Smooth muscle cell (in vitro differentiated cells): ENCODE results near the gene KRTAP5-10. TPM values are rescaled to one million over a fixed set of nuclear protein-coding genes. Genes with fewer than 3 reads are reported as not detected.

Experiments used
- DNase-seq: peaks from one replicate; lab custom pipeline; 2025; ENCODE audit not compliant: unreplicated experiment; lab: John Stamatoyannopoulos, UW
- H2AFZ ChIP-seq: fragments of 200-600 bp; sonication (generic); 2 replicates; pipeline ENCODE4 v1.6.0; 2016; ENCODE audit warnings: antibody characterized with exemption, low read depth, mild to moderate bottlenecking
- H3F3A ChIP-seq: fragments of 200-600 bp; sonication (generic); 2 replicates; pipeline ENCODE4 v1.6.0; 2017; ENCODE audit warnings: antibody characterized with exemption, low read depth
- H3K27ac ChIP-seq: fragments of 200-600 bp; sonication (generic); 2 replicates; pipeline ENCODE4 v1.5.1; 2016; ENCODE audit warnings: low read depth, mild to moderate bottlenecking
- H3K27me3 ChIP-seq: fragments of 200-600 bp; sonication (generic); 2 replicates; pipeline ENCODE4 v1.6.1; 2016; ENCODE audit warnings: low read depth, mild to moderate bottlenecking
- H3K36me3 ChIP-seq: fragments of 200-600 bp; sonication (generic); 2 replicates; pipeline ENCODE4 v1.5.1; 2016; ENCODE audit warnings: low read depth
- H3K4me1 ChIP-seq: fragments of 200-600 bp; sonication (generic); 2 replicates; pipeline ENCODE4 v1.5.1; 2016; ENCODE audit warnings: low read depth
- H3K4me2 ChIP-seq: fragments of 200-600 bp; sonication (generic); 2 replicates; pipeline ENCODE4 v1.6.0; 2016; ENCODE audit warnings: mild to moderate bottlenecking
- H3K4me3 ChIP-seq: fragments of 200-600 bp; sonication (generic); 2 replicates; pipeline ENCODE4 v1.5.1; 2016; ENCODE audit warnings: mild to moderate bottlenecking
- H3K79me2 ChIP-seq: fragments of 200-600 bp; sonication (generic); 2 replicates; pipeline ENCODE4 v1.6.0; 2016; ENCODE audit warnings: low read depth, mild to moderate bottlenecking
- H3K9ac ChIP-seq: fragments of 200-600 bp; sonication (generic); 2 replicates; pipeline ENCODE4 v1.6.0; 2016; ENCODE audit warnings: low read depth
- H3K9me3 ChIP-seq: fragments of 200-600 bp; sonication (generic); replicated peaks from 2 replicates; pipeline ENCODE4 v1.5.1; 2016; ENCODE audit warnings: low read depth
- H4K20me1 ChIP-seq: fragments of 200-600 bp; sonication (generic); 2 replicates; pipeline ENCODE4 v1.6.0; 2016; ENCODE audit warnings: low read depth
- CTCF ChIP-seq: fragments of 200-600 bp; sonication (generic); IDR thresholded peaks from 2 replicates; pipeline ENCODE4 v1.5.1; 2017; ENCODE audit warnings: borderline replicate concordance, mild to moderate bottlenecking, antibody characterized with exemption; ENCODE audit not compliant: insufficient read depth, poor library complexity, severe bottlenecking
- WGBS: methylation state at CpG from one replicate; pipeline ENCODE4 v1.1.7; 2016; ENCODE audit warnings: low lambda C conversion rate; 5-methylcytosine and 5-hydroxymethylcytosine counted together
- polyA plus RNA-seq: library from polyadenylated mRNA; unstranded; fragments of >200 nt; fragmentation: Nextera tagmentation; extraction: Ambion mirVana; gene quantifications from 2 replicates; pipeline ENCODE4 v1.2.1, GENCODE V29; 2016
- total RNA-seq: library from RNA; depleted of rRNA; stranded (reverse); fragments of >200 nt; gene quantifications from 2 replicates; pipeline ENCODE4 v1.2.3, GENCODE V29; 2014

Gene KRTAP5-10
- total and polyA plus RNA-seq, 2 experiments from 2014 or later, result not detected

GRCh38 chr11:71548716-71549151 lies 16.6 kb upstream of the KRTAP5-10 start:
- no peak for DNase-seq
- WGBS, result 82% methylated on average over 5 of the region's 5 CpGs
- no peaks in the 10 kb centered on the region for H4K20me1 ChIP-seq
- no peak overlapping the region for H3K4me3 ChIP-seq
- H3K27me3 ChIP-seq, result peaks cover 5% of the 10 kb centered on the region
- no peaks in the 10 kb centered on the region for H3K79me2 ChIP-seq
- H3K27ac ChIP-seq, result no peak overlapping the region
- TF ChIP-seq CTCF, result no peak
- no peak overlapping the region for H2AFZ ChIP-seq
- H3K9ac ChIP-seq, result no peak overlapping the region
- H3K4me1 ChIP-seq, result no peaks in the 10 kb centered on the region
- H3K9me3 ChIP-seq, result no peaks in the 10 kb centered on the region
- H3K36me3 ChIP-seq, result no peaks in the 10 kb centered on the region
- no peaks in the 10 kb centered on the region for H3F3A ChIP-seq
- H3K4me2 ChIP-seq, result no peak overlapping the region

DNA sequence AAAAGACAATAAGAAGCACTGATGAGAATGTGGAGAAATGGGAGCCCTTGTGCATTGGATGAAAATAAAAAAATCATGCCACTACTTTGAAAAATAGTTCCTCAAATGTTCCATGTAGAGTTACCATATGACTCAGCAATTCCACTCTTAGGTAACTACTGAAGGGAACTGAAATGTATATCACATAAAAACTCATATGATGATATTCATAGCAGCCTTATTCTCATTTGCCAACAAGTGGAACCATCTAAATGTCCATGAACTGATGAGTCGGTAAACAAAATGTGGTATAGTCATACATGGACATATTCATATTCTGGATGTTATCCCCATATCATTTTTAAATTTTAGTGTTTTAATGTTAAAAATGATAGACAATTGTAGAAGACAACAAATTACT lies 13.7 kb upstream of the KRTAP5-10 start:
- no peak for DNase-seq
- TF ChIP-seq CTCF, result no peak
- WGBS, result 98% methylated on average over 1 of the region's 1 CpG
- H4K20me1 ChIP-seq, result no peaks in the 10 kb centered on the region
- no peak overlapping the region for H3K27ac ChIP-seq
- H3K4me3 ChIP-seq, result no peak overlapping the region
- no peak overlapping the region for H3K4me2 ChIP-seq
- no peaks in the 10 kb centered on the region for H3K36me3 ChIP-seq
- H3K9me3 ChIP-seq, result no peaks in the 10 kb centered on the region
- no peaks in the 10 kb centered on the region for H3K79me2 ChIP-seq
- H3K9ac ChIP-seq, result no peak overlapping the region
- no peaks in the 10 kb centered on the region for H3K4me1 ChIP-seq
- peaks cover 5% of the 10 kb centered on the region for H3K27me3 ChIP-seq
- H3F3A ChIP-seq, result no peaks in the 10 kb centered on the region
- no peak overlapping the region for H2AFZ ChIP-seq

GRCh38 chr11:71554996-71555395 lies 10.4 kb upstream of the KRTAP5-10 start:
- DNase-seq, result no peak
- no peak overlapping the region for H3K9ac ChIP-seq
- TF ChIP-seq CTCF, result no peak
- no peaks in the 10 kb centered on the region for H4K20me1 ChIP-seq
- H3K36me3 ChIP-seq, result no peaks in the 10 kb centered on the region
- no peaks in the 10 kb centered on the region for H3K4me1 ChIP-seq
- H3F3A ChIP-seq, result no peaks in the 10 kb centered on the region
- WGBS, result 93% methylated on average over 6 of the region's 6 CpGs
- no peaks in the 10 kb centered on the region for H3K27me3 ChIP-seq
- H3K9me3 ChIP-seq, result no peaks in the 10 kb centered on the region
- no peaks in the 10 kb centered on the region for H3K79me2 ChIP-seq
- H3K4me2 ChIP-seq, result no peak overlapping the region
- H3K27ac ChIP-seq, result no peak overlapping the region
- H3K4me3 ChIP-seq, result no peak overlapping the region
- no peak overlapping the region for H2AFZ ChIP-seq

GRCh38 chr11:71555508-71555907 lies 9.9 kb upstream of the KRTAP5-10 start:
- Histone ChIP-seq H3K9ac (no peak overlapping the region), H3K36me3 (no peaks in the 10 kb centered on the region)

More at GRCh38 chr11:71555508-71555907, 9.9 kb upstream of the KRTAP5-10 start:
- DNase-seq, result no peak
- no peak overlapping the region for H3K27ac ChIP-seq
- no peaks in the 10 kb centered on the region for H3K79me2 ChIP-seq
- no peak overlapping the region for H3K4me3 ChIP-seq
- H3K27me3 ChIP-seq, result no peaks in the 10 kb centered on the region
- no peaks in the 10 kb centered on the region for H3K4me1 ChIP-seq
- H3F3A ChIP-seq, result no peaks in the 10 kb centered on the region
- H4K20me1 ChIP-seq, result no peaks in the 10 kb centered on the region
- no peaks in the 10 kb centered on the region for H3K9me3 ChIP-seq
- no peak for TF ChIP-seq CTCF
- H2AFZ ChIP-seq, result no peak overlapping the region
- no peak overlapping the region for H3K4me2 ChIP-seq
- WGBS, result 93% methylated on average over 11 of the region's 11 CpGs
